Hepatocyte (in vitro differentiated cells): ENCODE data around the gene RECQL.

Experiments used
- EZH2phosphoT487 ChIP-seq: fragments of 200-600 bp; sonication (generic); IDR thresholded peaks from one replicate; pipeline ENCODE4 v1.6.1; 2018; ENCODE audit warnings: antibody characterized with exemption, mild to moderate bottlenecking, low read depth, moderate library complexity; ENCODE audit not compliant: unreplicated experiment, severe bottlenecking
- TF ChIP-seq, protein P1 (sequence below): fragments of 200-600 bp; sonication (generic); IDR thresholded peaks from 2 replicates; pipeline ENCODE4 v1.5.1; 2016; ENCODE audit warnings: antibody characterized with exemption, mild to moderate bottlenecking; ENCODE audit not compliant: poor library complexity

DNA sequence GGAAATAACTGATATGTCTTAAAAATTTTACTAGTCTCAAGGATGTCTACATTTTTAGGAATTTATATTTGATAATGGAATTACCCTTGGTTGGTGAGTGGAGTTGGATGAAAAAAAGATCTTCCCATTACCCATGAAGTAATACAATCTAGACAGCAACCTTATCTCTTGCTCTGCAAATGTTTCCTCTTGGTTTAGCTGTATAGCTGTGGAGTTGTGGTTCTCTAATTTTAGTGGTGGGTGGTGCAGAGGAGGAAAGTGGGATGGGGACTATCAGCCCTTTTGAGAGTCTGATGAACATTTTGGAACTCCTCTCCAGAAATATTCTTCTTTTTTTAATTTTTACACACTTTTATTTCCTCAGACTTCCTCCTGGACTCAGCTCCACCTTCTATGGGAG, 41.7 kb upstream of the RECQL start:
- TF ChIP-seq, protein P1, sequence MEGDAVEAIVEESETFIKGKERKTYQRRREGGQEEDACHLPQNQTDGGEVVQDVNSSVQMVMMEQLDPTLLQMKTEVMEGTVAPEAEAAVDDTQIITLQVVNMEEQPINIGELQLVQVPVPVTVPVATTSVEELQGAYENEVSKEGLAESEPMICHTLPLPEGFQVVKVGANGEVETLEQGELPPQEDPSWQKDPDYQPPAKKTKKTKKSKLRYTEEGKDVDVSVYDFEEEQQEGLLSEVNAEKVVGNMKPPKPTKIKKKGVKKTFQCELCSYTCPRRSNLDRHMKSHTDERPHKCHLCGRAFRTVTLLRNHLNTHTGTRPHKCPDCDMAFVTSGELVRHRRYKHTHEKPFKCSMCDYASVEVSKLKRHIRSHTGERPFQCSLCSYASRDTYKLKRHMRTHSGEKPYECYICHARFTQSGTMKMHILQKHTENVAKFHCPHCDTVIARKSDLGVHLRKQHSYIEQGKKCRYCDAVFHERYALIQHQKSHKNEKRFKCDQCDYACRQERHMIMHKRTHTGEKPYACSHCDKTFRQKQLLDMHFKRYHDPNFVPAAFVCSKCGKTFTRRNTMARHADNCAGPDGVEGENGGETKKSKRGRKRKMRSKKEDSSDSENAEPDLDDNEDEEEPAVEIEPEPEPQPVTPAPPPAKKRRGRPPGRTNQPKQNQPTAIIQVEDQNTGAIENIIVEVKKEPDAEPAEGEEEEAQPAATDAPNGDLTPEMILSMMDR: no peak
- TF ChIP-seq EZH2phosphoT487: no peak
